SU-DHL-6 (cell line): Measurements from ENCODE around the gene KRTAP3-2.

Experiments
- H2AFZ ChIP-seq: fragments of 200-600 bp; sonication (generic); 2 replicates; pipeline ENCODE4 v1.6.1; 2014; ENCODE audit warnings: low read depth, mild to moderate bottlenecking, moderate library complexity, mixed read lengths, antibody characterized with exemption, low read length; ENCODE audit not compliant: severe bottlenecking
- H3F3A ChIP-seq: fragments of 200-600 bp; shearing (Covaris generic); 2 replicates; pipeline ENCODE4 v1.6.0; 2016; ENCODE audit warnings: antibody characterized with exemption, mild to moderate bottlenecking; ENCODE audit not compliant: insufficient read depth
- H3K27ac ChIP-seq: fragments of 200-600 bp; sonication (generic); 2 replicates; pipeline ENCODE4 v1.5.1; 2016; ENCODE audit warnings: low read depth, mild to moderate bottlenecking, low read length, moderate library complexity, mixed read lengths
- H3K27me3 ChIP-seq: fragments of 200-600 bp; sonication (generic), shearing (Covaris generic); 2 replicates; pipeline ENCODE4 v1.6.0; 2014; ENCODE audit warnings: mild to moderate bottlenecking, low read length
- H3K36me3 ChIP-seq: fragments of 200-600 bp; sonication (generic); 2 replicates; pipeline ENCODE4 v1.6.1; 2014; ENCODE audit warnings: mild to moderate bottlenecking, low read length, mixed read lengths
- H3K4me2 ChIP-seq: fragments of 300-600, 200-600 bp; shearing (Covaris generic), sonication (generic); 2 replicates; pipeline ENCODE4 v1.6.0; 2014; ENCODE audit warnings: low read length, low read depth, mild to moderate bottlenecking; ENCODE audit not compliant: poor library complexity, severe bottlenecking
- H3K4me3 ChIP-seq: fragments of 200-600 bp; sonication (generic); 2 replicates; pipeline ENCODE4 v1.5.1; 2014; ENCODE audit warnings: antibody characterized with exemption, low read length, mild to moderate bottlenecking, mixed read lengths; ENCODE audit not compliant: insufficient read depth, poor library complexity, severe bottlenecking
- H3K79me2 ChIP-seq: fragments of 200-600 bp; sonication (generic); 2 replicates; pipeline ENCODE4 v1.6.1; 2014; ENCODE audit warnings: mild to moderate bottlenecking, low read length, moderate library complexity; ENCODE audit not compliant: insufficient read depth
- H3K9ac ChIP-seq: fragments of 200-600 bp; sonication (generic); 2 replicates; pipeline ENCODE4 v1.7.0; 2014; ENCODE audit warnings: mild to moderate bottlenecking, low read length
- H3K9me2 ChIP-seq: fragments of 200-600 bp; sonication (generic); replicated peaks from 2 replicates; pipeline ENCODE4 v1.6.1; 2014; ENCODE audit warnings: low read length; ENCODE audit not compliant: insufficient read depth
- H3K9me3 ChIP-seq: fragments of 200-600 bp; sonication (generic); 2 replicates; pipeline ENCODE4 v1.6.1; 2014; ENCODE audit warnings: low read length, mixed read lengths; ENCODE audit not compliant: insufficient read depth
- H4K20me1 ChIP-seq: fragments of 200-600 bp; sonication (generic); 2 replicates; pipeline ENCODE4 v1.6.1; 2014; ENCODE audit warnings: low read depth, mild to moderate bottlenecking, antibody characterized with exemption, low read length, moderate library complexity, mixed read lengths
- CTCF ChIP-seq: fragments of 200-600 bp; sonication (generic); IDR thresholded peaks from one replicate; pipeline ENCODE4 v1.5.1; 2017; ENCODE audit warnings: antibody characterized with exemption, mild to moderate bottlenecking, low read length, moderate library complexity; ENCODE audit not compliant: insufficient read depth, poor library complexity, severe bottlenecking
- EZH2phosphoT487 ChIP-seq: fragments of 200-600 bp; sonication (generic), shearing (Covaris generic); conservative IDR thresholded peaks from 2 replicates; pipeline ENCODE4 v1.6.1; 2018; ENCODE audit warnings: mild to moderate bottlenecking, antibody characterized with exemption, low read length, moderate library complexity, mixed read lengths

KRTAP3-2 gene

GRCh38 chr17:41029633-41030245 is 30.0 kb upstream of the KRTAP3-2 start, which contains the start of gene KRTAP1-4:
KRTAP1-4 (minus strand) TSS chr17:41030195; CDS start chr17:41030078, 117 bp downstream.
- H3K9ac ChIP-seq = no peak within 1 kb of the TSS
- H2AFZ ChIP-seq = no peak within 1 kb of the TSS
- no peak for TF ChIP-seq EZH2phosphoT487
- TF ChIP-seq CTCF = no peak

GRCh38 chr17:41026715-41027471 is 27.2 kb upstream of the KRTAP3-2 start, which contains the start of gene KRTAP1-5:
KRTAP1-5 (minus strand) TSS chr17:41027208; CDS start chr17:41027155, 53 bp downstream.
- no peak within 1 kb of the TSS for H3K4me3 ChIP-seq
- H3K9me3 ChIP-seq = no peaks in the 10 kb centered on the region
- no peak within 1 kb of the TSS for H3K27ac ChIP-seq
- no peaks in the 10 kb centered on the region for H3K36me3 ChIP-seq
- TF ChIP-seq CTCF (no peak), EZH2phosphoT487 (no peak)
- H3K4me2 ChIP-seq = no peak within 1 kb of the TSS
- no peak within 1 kb of the TSS for H2AFZ ChIP-seq
- H3K9me2 ChIP-seq = no peaks in the 10 kb centered on the region
- no peak within 1 kb of the TSS for H3K9ac ChIP-seq
- H4K20me1 ChIP-seq = no peaks in the 10 kb centered on the region
- H3K27me3 ChIP-seq = no peaks in the 10 kb centered on the region
- H3F3A ChIP-seq = no peaks in the 10 kb centered on the region
- H3K79me2 ChIP-seq = no peaks in the 10 kb centered on the region

More at GRCh38 chr17:41029633-41030245, 30.0 kb upstream of the KRTAP3-2 start, which contains the start of gene KRTAP1-4:
- Histone ChIP-seq H3K27me3 (no peaks in the 10 kb centered on the region), H3F3A (no peaks in the 10 kb centered on the region), H3K36me3 (no peaks in the 10 kb centered on the region), H3K27ac (no peak within 1 kb of the TSS), H3K79me2 (no peaks in the 10 kb centered on the region), H3K9me3 (no peaks in the 10 kb centered on the region), H3K4me2 (no peak within 1 kb of the TSS), H4K20me1 (no peaks in the 10 kb centered on the region), H3K9me2 (no peaks in the 10 kb centered on the region), H3K4me3 (no peak within 1 kb of the TSS)

- H3K27me3 ChIP-seq = no peaks in the 10 kb centered on the region
- TF ChIP-seq CTCF (no peak), EZH2phosphoT487 (no peak)
- H2AFZ ChIP-seq = no peak overlapping the region
- H3K4me2 ChIP-seq = no peak overlapping the region
- no peak overlapping the region for H3K4me3 ChIP-seq
- H3K9ac ChIP-seq = no peak overlapping the region
- H4K20me1 ChIP-seq = no peaks in the 10 kb centered on the region
- no peaks in the 10 kb centered on the region for H3K79me2 ChIP-seq
- H3K27ac ChIP-seq = no peak overlapping the region
- no peaks in the 10 kb centered on the region for H3F3A ChIP-seq
- H3K9me2 ChIP-seq = no peaks in the 10 kb centered on the region
- H3K9me3 ChIP-seq = no peaks in the 10 kb centered on the region
- H3K36me3 ChIP-seq = no peaks in the 10 kb centered on the region
Observed at GRCh38 chr17:41024697-41025096, 25.0 kb upstream of the KRTAP3-2 start.
